ENCODE results near the gene PRICKLE1.

PRICKLE1 gene

DNA sequence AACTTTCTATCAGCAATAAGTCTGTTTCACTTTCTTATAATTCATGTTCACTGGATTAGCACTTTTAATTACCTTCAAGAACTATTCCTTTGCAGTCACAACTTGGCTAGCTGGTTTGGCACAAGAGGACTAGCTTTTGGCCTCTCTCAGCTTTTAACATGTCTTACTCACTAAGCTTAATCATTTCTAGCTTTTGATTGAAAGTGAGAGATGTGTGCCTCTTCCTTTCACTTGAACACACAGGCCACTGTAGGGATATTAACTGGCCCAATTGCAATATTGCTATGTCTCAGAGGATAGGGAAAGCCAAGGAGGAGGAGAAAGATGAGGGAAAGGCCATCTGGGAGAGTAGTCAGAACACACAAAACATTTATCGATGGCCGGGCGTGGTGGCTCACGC lies 92.7 kb downstream of the PRICKLE1 start:
- DNase-seq (ENCODE audit: low read depth in 2 of 3, low spot score in 2 of 3), result no peak

DNA sequence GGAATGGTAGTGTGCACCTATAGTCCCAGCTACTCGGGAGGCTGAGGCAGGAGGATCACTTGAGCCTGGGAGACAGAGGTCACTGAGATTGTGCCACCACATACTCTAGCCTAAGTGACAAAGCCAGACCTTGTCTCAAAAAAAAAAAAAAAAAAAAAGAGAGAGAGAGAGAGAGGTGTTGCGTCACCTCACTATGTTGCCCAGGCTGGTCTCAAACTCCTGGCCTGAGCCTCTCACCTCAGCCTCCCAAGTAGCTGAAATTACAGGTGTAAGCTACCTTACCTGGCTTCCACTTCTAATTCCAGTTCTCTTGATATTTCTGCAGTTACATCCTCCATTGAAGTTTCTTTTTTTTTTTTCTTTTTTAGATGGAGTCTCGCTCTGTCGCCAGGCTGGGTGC lies 94.3 kb downstream of the PRICKLE1 start:
- DNase-seq (ENCODE audit: low read depth in 2 of 3, low spot score in 2 of 3), result no peak

GRCh38 chr12:42492267-42492666 lies 97.3 kb downstream of the PRICKLE1 start:
- DNase-seq (ENCODE audit: low read depth in 2 of 3, low spot score in 2 of 3), result no peak

- no peak for DNase-seq (ENCODE audit: low read depth in 2 of 3, low spot score in 2 of 3)
Measured at GRCh38 chr12:42490261-42490842, 99.2 kb downstream of the PRICKLE1 start.

GRCh38 chr12:42486407-42486806 lies 103.1 kb downstream of the PRICKLE1 start:
- no peak for DNase-seq (ENCODE audit: low read depth in 2 of 3, low spot score in 2 of 3)

DNA sequence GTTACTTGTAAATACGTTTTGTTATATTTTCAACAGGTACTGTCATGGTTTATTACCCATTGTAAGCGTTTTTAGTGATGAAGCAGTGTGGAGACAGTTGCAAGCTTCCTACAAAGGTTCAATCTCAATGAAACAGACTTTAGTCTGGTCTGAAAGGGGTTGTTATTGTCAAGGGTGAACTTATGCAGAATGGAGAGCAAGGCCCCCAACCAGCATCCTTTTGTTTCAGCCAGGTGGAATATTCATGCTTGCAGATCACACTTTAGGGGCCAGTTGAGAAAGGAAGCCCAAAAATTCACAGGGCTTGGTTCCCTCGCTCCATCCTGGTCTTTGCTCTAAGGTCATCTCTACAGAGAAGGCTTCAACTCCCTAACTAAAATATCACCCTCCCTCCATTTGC lies 103.7 kb downstream of the PRICKLE1 start:
- no peak for DNase-seq (ENCODE audit: low read depth in 2 of 3, low spot score in 2 of 3)

- DNase-seq (ENCODE audit: low read depth in 2 of 3, low spot score in 2 of 3), result no peak
Measured at GRCh38 chr12:42484996-42485395, 104.5 kb downstream of the PRICKLE1 start.

DNA sequence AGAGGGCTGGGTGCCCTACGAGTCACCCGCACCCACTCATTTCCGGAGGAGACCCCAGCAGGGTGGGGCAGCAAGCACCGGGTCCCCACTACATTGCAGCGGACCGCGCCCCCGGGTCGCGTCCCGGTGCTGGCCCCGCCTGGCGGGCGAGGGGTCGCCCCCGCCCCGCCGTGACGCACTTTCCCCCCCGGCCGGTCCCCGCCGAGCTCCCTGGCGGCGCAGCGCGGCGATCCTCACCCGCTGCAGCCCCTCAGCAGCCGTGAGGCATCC lies 106.1 kb downstream of the PRICKLE1 start:
- DNase-seq (ENCODE audit: low read depth in 2 of 3, low spot score in 2 of 3), result peak in 1 of 3 experiments; percentile 12

GRCh38 chr12:42482748-42483520 lies 106.6 kb downstream of the PRICKLE1 start:
- peak; percentile 20 to 43 (median 38) for DNase-seq (ENCODE audit: low read depth in 2 of 3, low spot score in 2 of 3)

DNA sequence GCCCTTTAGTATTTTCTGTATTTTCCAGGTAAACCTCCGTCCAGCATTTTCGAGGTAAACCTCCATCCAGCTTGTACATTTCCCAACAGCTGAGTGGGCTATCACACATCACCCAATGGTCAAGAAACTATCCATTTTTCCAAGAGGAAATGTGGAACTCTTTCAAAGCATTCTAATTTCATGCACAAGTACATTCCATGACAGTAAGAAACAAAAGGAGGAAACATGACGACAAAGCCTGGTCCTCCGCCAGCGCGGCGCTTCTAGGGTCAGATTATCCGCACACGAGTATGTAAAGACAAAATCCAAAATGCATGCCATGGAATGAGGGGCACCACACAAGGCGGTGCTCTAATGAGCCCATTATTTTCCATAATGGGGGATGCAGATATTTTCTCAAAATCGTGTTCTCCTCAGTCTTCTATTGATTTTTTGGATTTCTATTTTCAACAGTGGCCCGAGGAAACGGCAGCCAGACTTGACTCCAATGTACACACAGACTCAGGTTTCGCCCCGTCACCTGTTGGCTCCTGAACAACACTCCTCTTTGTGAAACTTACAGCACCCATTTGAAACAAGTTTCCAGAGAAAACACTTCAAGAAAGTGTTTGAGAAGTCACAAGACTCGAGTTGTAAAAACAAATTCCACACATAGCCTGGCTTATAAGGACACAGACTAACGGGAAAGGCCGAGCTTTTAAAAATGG lies 107.4 kb downstream of the PRICKLE1 start:
- no peak for DNase-seq (ENCODE audit: low read depth in 2 of 3, low spot score in 2 of 3)

DNA sequence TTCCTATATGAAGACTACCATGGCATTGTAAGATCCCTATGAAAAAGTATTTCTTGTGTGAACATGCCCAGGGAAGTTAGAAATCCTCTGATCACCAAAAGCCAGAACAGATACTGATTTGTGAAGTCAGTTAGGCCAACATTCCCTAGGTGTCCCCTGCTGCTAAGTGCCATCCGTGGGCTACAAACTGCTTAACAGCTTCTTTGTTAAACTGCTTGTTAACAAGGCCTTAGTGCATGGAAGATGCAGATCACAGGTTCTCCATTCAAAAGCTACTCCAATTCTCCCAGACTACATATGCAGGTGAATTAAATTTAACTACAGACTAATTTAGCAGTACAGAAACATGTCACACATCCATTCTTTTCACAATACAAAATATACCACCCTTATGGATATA lies 108.2 kb downstream of the PRICKLE1 start:
- no peak for DNase-seq (ENCODE audit: low read depth in 2 of 3, low spot score in 2 of 3)

- no peak for DNase-seq (ENCODE audit: low read depth in 2 of 3, low spot score in 2 of 3)
Measured at GRCh38 chr12:42477941-42478340, 111.6 kb downstream of the PRICKLE1 start.

- DNase-seq (ENCODE audit: low read depth in 2 of 3, low spot score in 2 of 3), result no peak
Measured at GRCh38 chr12:42475106-42475505, 114.4 kb downstream of the PRICKLE1 start.

- DNase-seq (ENCODE audit: low read depth in 2 of 3, low spot score in 2 of 3), result no peak
Measured at GRCh38 chr12:42474391-42474790, 115.2 kb downstream of the PRICKLE1 start.

- no peak for DNase-seq (ENCODE audit: low read depth in 2 of 3, low spot score in 2 of 3)
Measured at GRCh38 chr12:42473561-42473960, 116.0 kb downstream of the PRICKLE1 start.

DNA sequence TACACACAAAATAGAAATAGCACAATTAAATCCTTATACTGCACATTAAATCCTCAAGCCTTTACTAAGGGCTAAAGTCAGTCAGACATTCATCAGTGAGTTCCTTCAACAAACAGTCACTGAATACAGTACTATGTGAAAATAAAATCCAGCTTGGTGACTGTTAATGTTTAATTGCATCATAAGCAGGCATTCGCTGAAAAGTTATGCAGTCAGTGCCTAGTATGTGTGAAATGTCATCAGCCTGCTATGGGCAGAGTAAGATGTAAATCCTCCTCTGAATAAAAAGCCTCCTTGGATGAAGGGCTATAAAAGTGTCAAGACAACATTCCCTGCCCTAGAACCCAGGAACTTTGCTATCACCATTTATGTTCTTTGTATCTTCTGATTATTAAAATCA lies 116.4 kb downstream of the PRICKLE1 start:
- DNase-seq (ENCODE audit: low read depth in 2 of 3, low spot score in 2 of 3), result no peak

GRCh38 chr12:42472376-42472775 lies 117.2 kb downstream of the PRICKLE1 start:
- no peak for DNase-seq (ENCODE audit: low read depth in 2 of 3, low spot score in 2 of 3)

DNA sequence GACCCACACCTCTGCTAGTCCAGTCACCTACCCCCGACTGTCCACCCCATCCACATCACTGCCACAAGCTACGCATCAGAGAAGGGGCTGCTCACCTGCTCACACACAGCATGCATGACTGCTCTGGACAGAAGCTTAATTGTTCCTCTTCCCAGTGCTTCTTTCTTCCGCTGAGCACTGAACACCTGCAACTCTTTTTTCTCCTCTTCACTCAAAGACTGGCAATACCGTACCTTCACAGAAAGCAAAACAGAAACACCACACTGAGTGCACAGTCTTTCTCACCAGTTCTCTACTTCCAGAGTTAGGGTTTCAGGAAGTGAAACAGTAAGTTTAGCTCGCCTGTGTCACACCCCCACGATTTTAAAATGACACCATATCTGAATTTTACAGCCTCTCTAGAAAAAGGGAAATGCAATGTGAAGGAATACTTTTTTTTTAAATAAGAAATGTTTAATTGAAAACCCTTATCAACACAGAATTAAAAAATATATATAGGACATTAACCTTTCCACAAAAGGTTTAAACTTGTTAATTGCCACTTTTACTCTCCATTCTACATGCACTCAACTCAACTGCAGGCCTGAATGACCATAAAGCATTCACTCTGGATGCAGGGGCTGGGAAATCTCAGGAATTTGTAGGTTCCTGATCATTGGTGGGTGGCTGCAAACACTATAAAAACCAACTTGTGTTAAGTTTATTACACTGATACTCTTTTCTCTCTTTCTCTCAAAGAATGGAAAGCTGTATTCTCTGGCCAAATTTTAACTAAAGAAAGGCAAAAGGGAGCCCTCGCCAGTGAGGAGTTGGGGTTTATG lies 120.0 kb downstream of the PRICKLE1 start:
- no peak for DNase-seq (ENCODE audit: low read depth in 2 of 3, low spot score in 2 of 3)

DNA sequence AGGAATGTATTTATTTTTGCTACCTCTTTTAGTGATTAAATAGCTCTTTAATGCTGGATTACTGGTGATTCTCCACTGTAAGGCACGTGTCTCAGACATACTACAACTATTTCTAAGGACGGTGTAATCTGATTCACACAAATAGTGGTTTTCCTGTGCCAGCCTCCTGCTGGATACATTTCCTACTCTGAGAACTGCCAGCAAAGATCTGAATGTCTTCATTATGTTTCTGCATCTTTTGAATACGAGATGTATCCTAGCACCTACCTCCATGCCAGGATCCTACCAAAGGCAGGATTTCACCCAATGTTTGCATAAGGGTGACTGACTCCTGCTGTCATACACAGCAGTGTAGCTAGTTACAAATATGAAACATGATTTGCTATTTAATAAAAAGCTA lies 120.6 kb downstream of the PRICKLE1 start:
- DNase-seq (ENCODE audit: low read depth in 2 of 3, low spot score in 2 of 3), result no peak

DNA sequence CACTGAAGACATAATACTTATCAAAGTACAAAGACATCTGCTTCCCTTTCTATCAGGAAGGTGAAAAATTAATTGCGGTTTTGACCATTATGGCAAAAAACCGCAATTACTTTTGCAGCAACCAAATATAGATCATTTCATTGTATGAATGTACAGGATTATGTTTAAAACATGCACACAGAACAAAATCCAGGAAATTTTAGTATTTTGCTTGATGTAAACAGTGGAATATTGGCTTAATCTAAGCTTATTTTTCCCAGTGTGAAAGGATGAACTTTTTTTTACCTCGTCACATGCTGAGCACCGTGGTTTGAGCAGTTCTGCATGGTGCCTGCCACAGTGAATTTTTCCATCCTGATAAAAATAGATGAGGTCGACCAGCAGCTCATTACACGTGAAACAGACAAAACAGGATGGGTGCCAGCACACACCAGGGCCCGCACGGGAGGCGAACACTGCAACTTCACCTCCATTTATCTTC lies 121.2 kb downstream of the PRICKLE1 start:
- DNase-seq (ENCODE audit: low read depth in 2 of 3, low spot score in 2 of 3), result no peak

GRCh38 chr12:42463671-42464070 lies 125.9 kb downstream of the PRICKLE1 start:
- no peak for DNase-seq (ENCODE audit: low read depth in 2 of 3, low spot score in 2 of 3)

DNA sequence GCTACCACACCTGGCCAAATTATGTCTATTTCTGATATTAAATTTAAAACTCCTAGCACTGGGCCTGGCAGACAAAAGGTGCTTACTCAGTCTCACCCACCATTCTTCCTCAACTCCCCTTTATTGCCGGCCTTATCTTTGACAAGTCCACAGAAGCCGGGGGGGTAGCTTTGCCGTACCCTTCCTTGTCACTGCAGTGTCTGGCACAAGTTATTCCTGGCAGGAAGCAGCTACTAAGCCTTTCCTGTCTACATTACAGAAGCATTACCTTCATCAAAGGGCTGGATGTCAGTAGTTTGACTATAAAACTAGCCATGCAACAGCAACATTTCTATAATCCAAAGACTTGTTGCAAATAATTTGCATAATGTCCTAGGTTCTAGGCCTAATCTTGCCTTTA lies 127.1 kb downstream of the PRICKLE1 start:
- no peak for DNase-seq (ENCODE audit: low read depth in 2 of 3, low spot score in 2 of 3)

Data from activated CD8-positive, alpha-beta memory T cell treated with anti-CD3 and anti-CD28 coated beads for 48 hours (primary cell).